SK-N-MC (cell line): ENCODE measurements around the gene GLP1R.

Experiments
- EZH2 ChIP-seq: fragments of 200-600 bp; sonication (generic); IDR thresholded peaks from one replicate; pipeline ENCODE4 v1.6.1; 2017; ENCODE audit warnings: antibody characterized with exemption
- POLR2AphosphoS5 ChIP-seq: IDR thresholded peaks from 2 replicates; pipeline ENCODE4 v1.6.1; 2012; ENCODE audit warnings: mild to moderate bottlenecking, low read depth, low read length, borderline replicate concordance

DNA sequence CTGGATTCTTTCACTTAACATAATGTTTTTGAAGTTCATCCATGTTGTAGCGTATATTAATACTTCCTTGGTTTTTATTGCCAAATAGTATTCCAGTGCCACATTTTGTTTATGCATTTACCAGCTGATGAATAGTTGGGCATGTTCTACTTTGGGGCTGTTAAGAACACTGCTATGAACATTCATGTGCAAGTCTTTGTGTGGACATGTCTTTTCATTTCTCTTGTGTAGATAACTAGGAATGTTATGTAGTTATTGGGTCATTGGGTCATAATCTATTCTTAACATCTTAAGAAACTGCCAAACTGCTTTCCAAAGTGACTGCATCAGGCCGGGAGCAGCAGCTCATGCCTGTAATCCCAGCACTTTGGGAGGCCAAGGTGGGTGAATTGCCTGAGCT lies 43.8 kb upstream of the GLP1R start:
- no peak for TF ChIP-seq EZH2
- TF ChIP-seq POLR2AphosphoS5 = no peak
